HCEC 1CT (cell line): ENCODE measurements around the gene HPCAL1.

ENCODE experiments used
- DNase-seq: peaks from one replicate; pipeline ENCODE4 v3.0.0-alpha.2; 2017

Gene HPCAL1

DNA sequence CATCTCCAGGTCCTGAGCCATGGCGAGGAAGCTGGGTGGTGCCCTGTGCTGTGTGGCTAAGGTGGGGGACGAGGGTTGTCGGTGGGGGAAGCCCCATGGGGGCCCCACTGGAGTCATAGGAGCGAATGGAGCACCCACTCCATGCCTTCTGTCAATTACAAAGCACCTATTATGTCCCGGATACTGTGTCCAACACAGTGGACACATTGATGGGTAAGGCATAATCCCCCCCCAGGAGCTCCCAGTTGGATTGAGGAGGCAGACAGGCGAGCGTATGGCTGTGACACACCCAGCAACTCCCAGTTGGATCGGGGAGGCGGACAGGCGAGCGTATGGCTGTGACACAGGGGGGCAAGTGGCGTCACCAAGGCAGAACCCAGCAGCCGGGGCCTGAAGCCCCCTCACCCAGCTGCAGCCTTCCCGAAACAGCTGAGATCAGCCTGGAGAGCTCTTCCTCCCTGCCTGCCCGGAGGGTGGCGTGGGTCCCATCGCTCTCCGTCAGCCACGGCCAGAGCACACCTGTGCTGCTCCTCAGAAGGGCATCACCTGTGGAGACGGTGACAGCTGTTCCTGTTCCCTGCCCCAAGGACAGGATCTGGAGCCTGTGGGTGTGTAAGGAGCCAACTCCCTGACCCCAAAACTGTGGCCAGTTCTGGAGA is 69.6 kb downstream of the HPCAL1 start:
- DNase-seq, result no peak

DNA sequence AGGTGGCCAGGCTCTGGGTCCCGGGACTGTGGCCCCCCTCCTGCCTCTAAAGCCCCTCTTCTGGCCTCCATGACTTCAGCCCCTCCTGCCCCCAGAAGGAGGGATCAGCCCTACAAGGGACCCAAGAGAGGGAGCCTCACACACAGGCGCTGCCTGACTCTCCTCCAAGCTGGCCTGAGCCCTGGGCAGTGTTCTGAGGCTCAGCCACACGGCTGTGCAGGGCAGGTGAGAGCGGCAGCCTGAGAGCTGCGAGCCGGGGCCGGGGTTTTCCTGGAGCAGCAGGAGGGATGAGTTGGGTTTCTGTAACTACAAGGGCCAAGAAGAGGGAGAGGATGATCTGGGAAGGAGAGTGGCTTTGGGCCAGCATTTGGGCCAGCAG is 70.1 kb downstream of the HPCAL1 start:
- DNase-seq, result no peak

- no peak for DNase-seq
Observed at GRCh38 chr2:10373931-10374330, 71.2 kb downstream of the HPCAL1 start.

GRCh38 chr2:10374362-10374943 is 71.7 kb downstream of the HPCAL1 start:
- no peak for DNase-seq

- no peak for DNase-seq
Observed at GRCh38 chr2:10375570-10376281, 73.0 kb downstream of the HPCAL1 start.

- no peak for DNase-seq
Observed at GRCh38 chr2:10377052-10377746, 74.5 kb downstream of the HPCAL1 start.

DNA sequence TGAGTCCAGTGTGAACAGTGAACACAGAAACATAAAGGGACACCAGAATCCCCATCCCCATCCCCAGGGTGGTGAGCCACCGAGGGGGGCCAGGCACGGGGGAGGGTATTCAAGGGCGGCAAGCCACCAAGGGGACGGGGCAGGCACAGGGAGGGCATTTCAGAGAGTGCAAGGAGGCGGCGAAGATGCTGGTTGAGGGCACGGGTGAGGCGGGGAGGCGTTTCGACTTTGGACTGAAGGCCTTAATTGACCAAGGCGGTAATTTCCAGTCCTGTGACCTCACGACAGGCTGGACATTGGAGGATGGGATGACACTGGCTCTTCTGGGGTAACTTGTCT is 75.0 kb downstream of the HPCAL1 start:
- no peak for DNase-seq

- no peak for DNase-seq
Observed at GRCh38 chr2:10378189-10378588, 75.5 kb downstream of the HPCAL1 start.

DNA sequence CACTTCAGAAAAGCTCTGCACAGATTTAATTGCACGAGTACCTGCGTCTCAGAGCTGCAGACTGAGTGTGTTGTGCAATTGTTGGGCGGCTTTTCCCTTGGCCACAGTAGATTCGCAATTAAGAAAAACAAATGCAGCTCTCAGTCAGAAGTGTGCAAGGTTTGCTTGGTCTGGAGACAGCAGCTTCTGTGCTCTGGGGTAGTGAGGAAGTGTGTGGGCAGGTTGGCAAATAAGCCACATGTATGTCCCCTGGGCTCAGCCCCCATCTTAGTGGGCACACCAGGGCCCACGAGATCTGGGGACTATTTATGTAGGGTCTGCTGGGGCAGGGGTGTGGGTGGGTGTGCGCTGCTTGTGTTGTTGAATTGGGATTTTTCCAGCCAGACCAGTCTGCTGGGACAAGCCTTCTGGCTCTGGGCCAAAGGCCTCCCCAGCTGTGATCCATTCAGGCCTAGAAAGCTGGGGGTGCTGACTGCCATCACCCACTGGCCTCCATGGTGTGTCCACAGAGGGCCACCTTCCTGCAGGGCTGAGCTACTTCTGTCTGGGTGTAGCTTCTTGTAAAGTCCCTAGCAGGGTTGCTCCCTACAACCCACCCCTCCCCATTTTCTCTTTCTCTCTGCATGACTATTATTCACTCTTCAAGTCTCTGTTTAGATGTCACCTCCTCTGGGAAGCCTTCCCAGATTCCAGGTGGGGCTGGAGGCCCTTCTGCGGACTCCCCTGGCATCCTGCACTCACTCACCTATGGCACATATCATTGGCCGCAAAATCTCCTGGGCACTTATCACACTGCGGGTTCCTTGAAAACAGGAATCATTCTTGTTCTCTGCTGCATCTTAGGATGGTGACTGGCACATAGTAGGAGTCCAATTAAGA is 77.6 kb downstream of the HPCAL1 start:
- DNase-seq, result no peak

DNA sequence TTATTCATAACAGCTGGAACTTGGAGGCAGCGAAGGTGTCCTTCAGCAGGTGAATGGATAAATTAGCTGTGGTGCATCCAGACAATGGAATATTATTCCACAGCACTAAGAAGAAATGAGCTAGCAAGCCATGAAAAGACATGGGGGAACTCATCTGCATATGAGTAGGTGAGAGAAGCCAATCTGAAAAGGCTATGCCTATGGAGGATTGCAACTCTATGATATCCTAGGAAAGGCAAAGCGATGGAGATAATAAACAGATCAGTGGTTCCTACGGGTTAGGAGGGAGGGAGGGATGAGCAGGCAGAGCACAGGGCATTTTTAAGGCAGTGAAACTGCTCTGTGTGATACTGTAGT is 79.3 kb downstream of the HPCAL1 start:
- DNase-seq, result no peak

DNA sequence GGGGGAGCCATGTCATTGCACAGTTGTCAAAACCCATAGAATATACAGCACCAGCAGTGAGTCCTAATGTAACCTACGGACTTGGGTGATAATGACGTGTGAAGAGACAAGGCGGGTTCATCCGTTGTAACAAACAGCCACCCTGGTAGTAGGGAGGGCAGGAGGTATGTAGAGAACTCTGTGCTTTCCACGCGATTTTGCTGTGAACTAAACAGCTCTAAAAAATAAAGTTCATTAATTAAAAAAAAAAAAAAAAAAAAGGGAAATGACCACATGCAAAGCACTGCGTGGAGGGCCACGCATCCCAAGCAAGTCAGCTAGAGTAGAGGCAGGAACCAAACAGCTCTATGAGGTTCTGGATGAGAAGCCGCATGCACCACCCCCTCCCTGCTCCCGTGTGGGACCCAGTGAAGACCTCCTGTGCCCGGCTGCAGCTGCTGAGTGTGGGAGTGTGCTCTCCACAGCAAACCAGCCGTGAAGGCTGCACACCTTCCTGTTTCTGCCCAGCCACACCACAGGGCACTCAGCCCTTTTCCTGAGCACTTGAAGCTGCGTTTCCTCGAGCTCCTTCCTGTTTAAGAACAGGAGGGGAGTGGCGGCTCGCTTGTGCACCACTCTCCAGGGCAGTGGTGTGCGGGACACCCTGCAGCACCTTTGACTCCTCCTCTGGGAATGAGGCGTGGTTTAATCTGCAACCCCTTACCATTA is 79.8 kb downstream of the HPCAL1 start:
- DNase-seq, result no peak

- DNase-seq, result no peak
Observed at GRCh38 chr2:10383960-10384734, 81.4 kb downstream of the HPCAL1 start.

GRCh38 chr2:10385501-10385900 is 82.8 kb downstream of the HPCAL1 start:
- DNase-seq, result no peak

DNA sequence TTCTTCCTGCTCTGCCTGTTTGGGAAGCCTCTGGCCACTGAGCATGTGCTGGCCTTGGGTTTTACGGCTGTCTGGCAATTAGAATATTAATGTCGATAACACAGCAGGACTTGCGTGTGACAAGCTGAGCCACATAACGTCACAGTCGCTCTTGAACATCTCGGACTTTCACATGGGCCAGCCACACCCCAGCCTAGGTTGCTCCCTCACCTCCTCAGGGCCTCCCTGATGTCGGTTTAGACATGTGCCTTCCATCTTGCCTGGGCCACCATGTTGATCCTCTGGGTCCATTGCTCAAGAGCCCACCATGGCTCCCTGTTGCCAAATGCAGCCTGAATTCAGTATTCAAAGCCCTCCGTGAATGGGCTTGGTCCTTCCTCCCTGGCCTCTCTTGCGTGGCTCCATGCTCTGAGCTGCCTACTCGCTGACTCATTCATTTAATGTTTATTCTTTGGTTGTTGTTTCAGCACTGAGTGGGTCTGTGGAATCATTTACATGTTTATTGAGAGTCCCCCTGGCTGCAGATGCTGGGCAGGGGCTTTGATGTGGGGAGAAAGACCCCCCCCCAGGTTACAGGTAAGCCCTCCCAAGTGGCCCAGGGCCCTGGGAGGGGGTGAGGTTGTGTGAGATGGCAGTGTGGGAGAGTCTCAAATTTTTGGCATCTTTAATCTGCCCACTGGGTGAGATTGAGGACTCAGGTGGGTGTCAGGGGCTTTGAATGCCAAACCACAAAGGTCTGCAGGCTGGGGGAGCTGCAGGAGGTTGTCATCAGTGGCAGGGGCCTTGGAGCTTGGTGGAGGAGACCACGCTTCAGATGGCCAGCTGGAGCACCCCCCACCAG is 83.4 kb downstream of the HPCAL1 start:
- DNase-seq, result peak; percentile 71

GRCh38 chr2:10387033-10387432 is 84.3 kb downstream of the HPCAL1 start:
- no peak for DNase-seq

DNA sequence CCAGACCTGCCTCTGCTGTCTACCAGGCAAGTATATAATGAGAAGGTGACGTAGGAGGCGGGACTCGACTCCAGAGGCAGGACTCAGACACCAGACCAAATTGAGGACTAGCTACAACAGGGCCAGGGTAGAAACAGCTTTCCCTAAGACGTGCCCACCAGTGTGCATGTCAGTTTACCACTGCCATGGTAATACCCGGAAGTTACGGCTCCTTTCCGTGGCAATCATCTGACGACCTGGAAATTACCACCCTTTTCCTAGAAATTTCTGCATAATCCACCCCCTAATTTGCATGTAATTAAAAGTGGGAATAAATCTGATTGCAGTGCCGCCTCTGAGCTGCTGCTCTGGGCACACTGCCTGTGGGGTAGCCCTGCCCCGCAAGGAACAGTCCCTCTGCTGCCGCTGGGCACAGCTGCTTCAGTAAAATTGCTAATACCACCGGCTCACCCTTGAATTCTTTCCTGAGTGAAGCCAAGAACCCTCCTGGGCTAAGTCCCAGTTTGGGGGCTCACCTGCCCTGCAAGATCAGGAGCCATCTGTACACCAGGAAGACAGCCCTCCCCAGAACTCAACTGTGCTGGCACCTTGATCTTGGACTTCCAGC is 86.4 kb downstream of the HPCAL1 start:
- no peak for DNase-seq

DNA sequence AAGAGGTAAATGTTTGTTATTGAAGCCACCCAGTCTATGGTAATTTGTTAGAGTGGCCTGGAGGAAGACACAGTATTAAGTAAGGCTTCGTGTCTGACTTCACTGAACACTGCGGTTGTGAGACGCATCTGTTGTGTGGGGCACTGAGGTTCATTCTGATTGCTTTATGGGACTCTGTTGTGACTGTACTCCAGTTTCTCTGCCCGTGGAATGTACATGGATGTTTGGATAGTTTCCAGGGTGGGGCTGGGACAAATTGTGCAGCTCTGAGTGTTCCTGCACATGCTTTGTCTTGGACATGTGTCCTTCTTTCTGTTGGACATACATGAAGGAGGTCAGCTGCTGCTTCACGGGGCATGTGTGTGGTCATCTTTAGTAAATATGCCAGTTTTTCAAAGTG is 86.9 kb downstream of the HPCAL1 start:
- no peak for DNase-seq

GRCh38 chr2:10390369-10390801 is 87.7 kb downstream of the HPCAL1 start:
- DNase-seq, result peak; percentile 23

DNA sequence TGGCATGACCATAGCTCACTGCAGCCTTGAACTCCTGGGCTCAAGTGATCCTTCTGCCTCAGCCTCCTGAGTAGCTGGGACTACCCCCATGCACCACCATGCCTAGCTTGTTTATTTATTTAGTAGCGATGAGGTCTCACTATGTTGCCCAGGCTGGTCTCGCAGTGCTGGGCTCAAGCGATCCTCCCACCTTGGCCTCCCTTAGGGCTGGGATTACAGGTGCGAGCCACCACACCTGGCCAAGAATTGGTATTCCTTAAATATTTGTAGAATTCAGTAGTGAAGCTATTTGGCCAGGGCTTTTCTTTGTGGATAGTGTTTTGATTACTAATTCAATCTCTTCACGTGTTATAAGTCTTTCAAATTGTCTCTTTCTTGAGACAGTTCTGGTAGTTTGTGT is 89.4 kb downstream of the HPCAL1 start:
- DNase-seq, result no peak

DNA sequence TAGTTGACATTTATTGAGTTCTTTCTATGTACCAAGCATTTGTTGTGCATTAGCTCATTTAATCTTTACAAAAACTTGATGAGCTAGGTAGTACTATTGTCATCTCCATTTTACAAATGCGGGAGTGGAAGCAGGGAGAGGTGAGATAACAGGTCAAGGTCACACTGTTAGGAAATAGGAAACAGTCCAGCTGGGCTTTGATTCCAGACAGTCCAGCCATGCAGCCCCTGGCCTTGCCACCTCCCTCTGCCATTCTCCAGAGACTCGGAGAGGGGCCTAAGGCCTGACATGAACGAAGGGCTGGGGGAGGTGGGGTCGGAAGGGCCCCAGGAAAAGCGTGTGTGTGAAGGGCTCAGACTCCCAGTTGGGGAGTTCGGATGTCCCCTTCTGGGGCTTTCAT is 89.8 kb downstream of the HPCAL1 start:
- no peak for DNase-seq
